SKM-1 treated with dmso at 0.1 percent for 144 hours (cell line): ENCODE data around the gene TFCP2L1.
A peak's percentile ranks its signal among the peaks of the same experiment; 100 is the strongest.

ENCODE experiments used
- DNase-seq: peaks from one replicate; lab custom pipeline; 2025; ENCODE audit not compliant: unreplicated experiment; lab: John Stamatoyannopoulos, UW

The TFCP2L1 gene

GRCh38 chr2:121297217-121297830 is 12.3 kb upstream of the TFCP2L1 start:
- peak; percentile 16 for DNase-seq

GRCh38 chr2:121295911-121296650 is 11.1 kb upstream of the TFCP2L1 start:
- DNase-seq: no peak

- DNase-seq: no peak
These were observed 10.2 kb upstream of the TFCP2L1 start for GRCh38 chr2:121294881-121295840.

- DNase-seq: no peak
These were observed 8.7 kb upstream of the TFCP2L1 start for GRCh38 chr2:121293450-121294325.

GRCh38 chr2:121291251-121291580 is 6.2 kb upstream of the TFCP2L1 start:
- no peak for DNase-seq

- no peak for DNase-seq
These were observed 4.3 kb upstream of the TFCP2L1 start for GRCh38 chr2:121289271-121289670.

- no peak for DNase-seq
These were observed 3.6 kb upstream of the TFCP2L1 start for GRCh38 chr2:121288454-121289231.

GRCh38 chr2:121287956-121288355 is 3.0 kb upstream of the TFCP2L1 start:
- DNase-seq: no peak

GRCh38 chr2:121287146-121287798 is 2.3 kb upstream of the TFCP2L1 start:
- DNase-seq: peak; percentile 76

- DNase-seq: no peak
These were observed 1.5 kb upstream of the TFCP2L1 start for GRCh38 chr2:121286506-121286905.

GRCh38 chr2:121285926-121286325 is 924 bp upstream of the TFCP2L1 start:
- DNase-seq: no peak

GRCh38 chr2:121283670-121284462 is 1.1 kb downstream of the TFCP2L1 start:
- DNase-seq: no peak

- DNase-seq: no peak
These were observed 2.1 kb downstream of the TFCP2L1 start for GRCh38 chr2:121282800-121283385.

- no peak for DNase-seq
These were observed 3.3 kb downstream of the TFCP2L1 start for GRCh38 chr2:121281694-121282093.

GRCh38 chr2:121281107-121281506 is 3.9 kb downstream of the TFCP2L1 start:
- DNase-seq: no peak

- no peak for DNase-seq
These were observed 5.4 kb downstream of the TFCP2L1 start for GRCh38 chr2:121279476-121280220.

GRCh38 chr2:121276341-121276740 is 8.7 kb downstream of the TFCP2L1 start:
- no peak for DNase-seq

GRCh38 chr2:121273116-121273515 is 11.9 kb downstream of the TFCP2L1 start:
- no peak for DNase-seq
